MM.1S (cell line): ENCODE measurements around the gene PARP15.

Experiments
- EZH2phosphoT487 ChIP-seq: fragments of 300-600 bp; sonication (generic); IDR thresholded peaks from 2 replicates; pipeline ENCODE4 v1.6.1; 2018; ENCODE audit warnings: antibody characterized with exemption, low read length
- TF ChIP-seq, protein P1 (sequence below): fragments of 300-600 bp; sonication (generic); IDR thresholded peaks from 2 replicates; pipeline ENCODE4 v1.5.1; 2016; ENCODE audit warnings: antibody characterized with exemption, low read length, mixed read lengths

DNA sequence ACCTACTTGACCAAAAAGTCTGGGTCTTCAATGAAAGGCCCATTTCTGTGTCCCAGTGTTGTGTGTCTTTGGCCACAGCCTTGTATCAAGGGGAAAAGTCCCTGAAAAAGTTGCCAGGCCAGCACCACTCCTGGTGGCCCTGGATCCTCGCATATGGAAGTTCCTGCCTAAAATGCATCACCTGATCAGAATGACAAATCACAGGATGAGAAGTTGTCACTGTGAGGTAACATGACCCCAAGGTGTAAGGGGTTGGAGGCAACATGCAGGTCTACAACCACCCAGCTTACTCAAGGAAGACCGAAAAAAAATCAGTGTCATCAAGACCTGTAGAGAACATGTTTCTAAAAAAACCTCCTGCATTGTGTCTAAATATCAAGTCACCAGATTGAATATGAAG is 25.6 kb downstream of the PARP15 start:
- TF ChIP-seq, protein P1, sequence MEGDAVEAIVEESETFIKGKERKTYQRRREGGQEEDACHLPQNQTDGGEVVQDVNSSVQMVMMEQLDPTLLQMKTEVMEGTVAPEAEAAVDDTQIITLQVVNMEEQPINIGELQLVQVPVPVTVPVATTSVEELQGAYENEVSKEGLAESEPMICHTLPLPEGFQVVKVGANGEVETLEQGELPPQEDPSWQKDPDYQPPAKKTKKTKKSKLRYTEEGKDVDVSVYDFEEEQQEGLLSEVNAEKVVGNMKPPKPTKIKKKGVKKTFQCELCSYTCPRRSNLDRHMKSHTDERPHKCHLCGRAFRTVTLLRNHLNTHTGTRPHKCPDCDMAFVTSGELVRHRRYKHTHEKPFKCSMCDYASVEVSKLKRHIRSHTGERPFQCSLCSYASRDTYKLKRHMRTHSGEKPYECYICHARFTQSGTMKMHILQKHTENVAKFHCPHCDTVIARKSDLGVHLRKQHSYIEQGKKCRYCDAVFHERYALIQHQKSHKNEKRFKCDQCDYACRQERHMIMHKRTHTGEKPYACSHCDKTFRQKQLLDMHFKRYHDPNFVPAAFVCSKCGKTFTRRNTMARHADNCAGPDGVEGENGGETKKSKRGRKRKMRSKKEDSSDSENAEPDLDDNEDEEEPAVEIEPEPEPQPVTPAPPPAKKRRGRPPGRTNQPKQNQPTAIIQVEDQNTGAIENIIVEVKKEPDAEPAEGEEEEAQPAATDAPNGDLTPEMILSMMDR, result no peak
- TF ChIP-seq EZH2phosphoT487, result no peak
